ENCODE data around the gene BCL6. TPM values are rescaled to one million over a fixed set of nuclear protein-coding genes. Genes with fewer than 3 reads are reported as not detected.

The BCL6 gene
- total and polyA plus RNA-seq, 2 of the 8 experiments (the other 6 are each of a cell fraction or from before 2014, with no cell fraction given) = 5.7 to 10.4 TPM

- H3K4ac ChIP-seq (replicated peaks; ENCODE audit: insufficient read length, low read depth, low read length) = no peak overlapping the region
- no peak overlapping the region for H4K8ac ChIP-seq (ENCODE audit: extremely low read depth, insufficient read depth, low read length)
- no peak overlapping the region for H2BK5ac ChIP-seq (ENCODE audit: low read depth, low read length)
- POLR2A ChIA-PET (ENCODE audit: partially characterized antibody) = no interaction called here
- H3K4me1 ChIP-seq (replicated peaks in 1 of 4; ENCODE audit: control insufficient read depth in 3 of 4, insufficient read depth in 4 of 4, low read length in 3 of 4) = peaks cover 0 to 13% (median 4%) of the 10 kb centered on the region in 4 experiments; a peak in 6 of 7 replicates
- H3K4me3 ChIP-seq (ENCODE audit: extremely low read depth in 1 of 4, insufficient read depth in 2 of 4, low read depth in 3 of 4, low read length in 4 of 4) = no peak overlapping the region
- DNase-seq (ENCODE audit: low read depth in 1 of 2, low spot score in 2 of 2) = no peak
- H4K5ac ChIP-seq (ENCODE audit: insufficient read length, low read depth, low read length) = no peak overlapping the region
- peaks cover 2 to 39% (median 17%) of the 10 kb centered on the region in 4 experiments; a peak in 6 of 8 replicates for H3K36me3 ChIP-seq (ENCODE audit: control insufficient read depth in 2 of 4, insufficient read depth in 4 of 4, low read length in 3 of 4)
- no peak overlapping the region for H3K9ac ChIP-seq (replicated peaks in 1 of 4; ENCODE audit: extremely low read depth in 1 of 4, low read depth in 3 of 4, low read length in 3 of 4)
- no peak overlapping the region for H2BK12ac ChIP-seq (ENCODE audit: low read depth, low read length)
- no peaks in the 10 kb centered on the region for H3K79me2 ChIP-seq (ENCODE audit: control insufficient read depth in 1 of 2, insufficient read depth in 2 of 2, low read length in 2 of 2)
- CTCF ChIA-PET (ENCODE audit: partially characterized antibody) = interaction anchor here (0.5 to 23.0 kb wide), 11 partner anchors 9 to 1139 kb away, joined by 3 to 280 read pairs (median 4); no protein-coding TSS in a partner anchor
- no peak overlapping the region for H2AK5ac ChIP-seq (ENCODE audit: low read depth, low read length)
- H3K23ac ChIP-seq (ENCODE audit: insufficient read length) = no peak overlapping the region
- H3K27me3 ChIP-seq (replicated peaks in 1 of 4; ENCODE audit: control insufficient read depth in 3 of 4, extremely low read depth in 1 of 4, insufficient read depth in 3 of 4, low read length in 3 of 4) = no peaks in the 10 kb centered on the region
- peak; percentile 36 for FAIRE-seq
- H2BK15ac ChIP-seq (ENCODE audit: low read length) = peak overlapping the region; percentile 46; the same call in 1 of the 2 replicates
- H3K14ac ChIP-seq (ENCODE audit: insufficient read length) = no peak overlapping the region
- no peak overlapping the region for H2BK120ac ChIP-seq (replicated peaks; ENCODE audit: low read depth, low read length)
- no peak overlapping the region for H3K56ac ChIP-seq (replicated peaks; ENCODE audit: insufficient read length, low read depth, low read length)
- TF ChIP-seq SRF (IDR thresholded peaks at IDR 0.05; ENCODE audit: low read depth, low read length) (no peak), E2F6 (IDR thresholded peaks at IDR 0.05) (0 out of 2 replicates have a peak, but pooled peaks have one; percentile 9), USF2 (IDR thresholded peaks at IDR 0.05; ENCODE audit: low read length) (no peak), MAFK (IDR thresholded peaks at IDR 0.05; ENCODE audit: low read depth, low read length) (no peak), MAX (IDR thresholded peaks at IDR 0.05) (peak; percentile 79), CTCF (IDR thresholded peaks at IDR 0.05; ENCODE audit: control extremely low read depth in 1 of 3, insufficient read depth in 1 of 3, low read depth in 1 of 3, low read length in 3 of 3) (peak in 2 of 3 experiments; percentile 12 to 52; a peak in 3 of 4 replicates), CREB1 (IDR thresholded peaks at IDR 0.05) (peak; percentile 40; the same call in 1 of the 2 replicates)
- H2BK20ac ChIP-seq (ENCODE audit: low read length) = 0 out of 2 replicates have a peak overlapping the region, but pooled peaks have one; percentile 11
- H3K23me2 ChIP-seq (ENCODE audit: low read depth, low read length) = no peaks in the 10 kb centered on the region
- H3K79me1 ChIP-seq (ENCODE audit: low read depth, low read length) = no peaks in the 10 kb centered on the region
- H3K27ac ChIP-seq (ENCODE audit: low read depth, low read length) = no peak overlapping the region
- H4K20me1 ChIP-seq (replicated peaks in 1 of 2; ENCODE audit: control insufficient read depth in 1 of 2, insufficient read depth in 2 of 2, low read length in 2 of 2) = no peaks in the 10 kb centered on the region
- H4K91ac ChIP-seq (replicated peaks; ENCODE audit: insufficient read length, low read length) = no peak overlapping the region
- H3K9me3 ChIP-seq (ENCODE audit: insufficient read depth in 2 of 2, low read depth in 1 of 2, low read length in 1 of 2) = no peaks in the 10 kb centered on the region
- 90% methylated on average over 10 of the region's 10 CpGs; no CpG with 5 or more reads in 1 of the 2 experiments for WGBS, 2 experiments (ENCODE audit: extremely low coverage in 1 of 2, insufficient coverage in 1 of 2, insufficient read length in 1 of 2, insufficient replicate concordance in 2 of 2, low coverage in 1 of 2, low lambda C conversion rate in 2 of 2, missing lambda C conversion rate in 1 of 2)
- no peak overlapping the region for H2AFZ ChIP-seq (ENCODE audit: low read length)
- H3K4me2 ChIP-seq (ENCODE audit: insufficient read depth in 1 of 2, low read depth in 2 of 2, low read length in 2 of 2) = no peak overlapping the region
- H3K18ac ChIP-seq (ENCODE audit: extremely low read depth, low read length) = no peak overlapping the region
Observed at GRCh38 chr3:187722206-187722612, 23.1 kb downstream of the BCL6 start.
